Spinal cord (tissue), 10 donors: Measurements from ENCODE around the gene OPHN1. TPM values are rescaled to one million over a fixed set of nuclear protein-coding genes. Genes with fewer than 3 reads are reported as not detected.
"Not testable (repeated sequence)": the region's sequence is repeated elsewhere in the genome, so short reads cannot be mapped to it uniquely, and the experiment has no call there.

Experiments
- DNase-seq, 6 donors: peaks; one replicate each; pipeline versions ENCODE4 v3.0.0 to v3.0.0-alpha.2; 2013 to 2015; ENCODE audit warnings: low spot score in 6 of 6, low read depth in 4 of 6
- H3K27ac ChIP-seq: one replicate; pipeline ENCODE4 v1.5.1; 2013; ENCODE audit warnings: low read depth, low read length, control low read depth
- H3K27me3 ChIP-seq: one replicate; pipeline ENCODE4 v1.6.1; 2013; ENCODE audit warnings: low read length; ENCODE audit not compliant: control insufficient read depth, insufficient read depth
- H3K36me3 ChIP-seq: one replicate; pipeline ENCODE4 v1.6.1; 2013; ENCODE audit warnings: low read length; ENCODE audit not compliant: control insufficient read depth, insufficient read depth
- H3K4me1 ChIP-seq: one replicate; pipeline ENCODE4 v1.6.1; 2013; ENCODE audit warnings: low read length; ENCODE audit not compliant: control insufficient read depth, insufficient read depth
- H3K4me3 ChIP-seq: one replicate; pipeline ENCODE4 v1.5.1; 2013; ENCODE audit warnings: low read depth, low read length, control low read depth
- H3K9me3 ChIP-seq: one replicate; pipeline ENCODE4 v1.6.1; 2013; ENCODE audit warnings: low read length; ENCODE audit not compliant: control insufficient read depth, insufficient read depth
- WGBS: methylation state at CpG from one replicate; pipeline ENCODE4 v1.1.5; 2013; ENCODE audit warnings: missing lambda C conversion rate; ENCODE audit not compliant: insufficient coverage; 5-methylcytosine and 5-hydroxymethylcytosine counted together
- polyA plus RNA-seq, 2 donors: library from polyadenylated mRNA; unstranded; fragments of 120-200 nt; gene quantifications; one replicate each; pipeline ENCODE4 v1.2.1, GENCODE V29; 2013; ENCODE audit not compliant: insufficient read length in 2 of 2
- total RNA-seq, 2 donors: library from RNA; depleted of rRNA in 1 of 2; stranded (reverse); fragments of 120-200 nt in 1 of 2; fragments of >200 nt in 1 of 2; gene quantifications; one replicate each; pipeline versions ENCODE4 v1.2.3 to v1.2.4, GENCODE V29; 2013 to 2014
- donor health status: healthy.

Gene OPHN1
- total and polyA plus RNA-seq, 4 donors, result 22.3 to 52.6 (median 30.3) TPM

DNA sequence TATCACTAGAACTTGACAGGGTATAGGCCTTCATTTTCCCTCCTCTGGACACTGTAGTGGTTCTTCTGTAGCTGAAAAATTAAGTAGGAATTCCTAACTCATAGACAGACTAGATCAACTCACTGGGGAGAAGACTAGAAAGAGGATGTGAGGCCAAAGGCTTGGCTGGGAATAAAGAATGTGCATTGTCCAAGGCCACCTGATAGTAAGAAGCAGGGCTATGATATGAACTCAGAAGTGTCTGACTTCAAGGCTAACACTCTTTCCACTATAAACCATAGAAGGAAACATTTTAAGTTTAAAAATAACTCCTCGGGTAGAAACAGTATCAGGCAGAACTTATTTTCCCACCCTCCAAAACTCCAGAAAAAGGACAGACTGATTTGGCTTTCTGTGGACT, 346.6 kb downstream of the OPHN1 start:
- peaks cover 3% of the 10 kb centered on the region for H3K36me3 ChIP-seq
- no peak for DNase-seq
- no CpG with 5 or more reads among the region's 1 CpG for WGBS
- H3K27me3 ChIP-seq, result no peaks in the 10 kb centered on the region
- H3K4me1 ChIP-seq, result no peaks in the 10 kb centered on the region
- no peaks in the 10 kb centered on the region for H3K9me3 ChIP-seq
- H3K4me3 ChIP-seq, result no peak overlapping the region
- no peak overlapping the region for H3K27ac ChIP-seq

GRCh38 chrX:68084765-68085164, 348.5 kb downstream of the OPHN1 start:
- H3K9me3 ChIP-seq, result no peaks in the 10 kb centered on the region
- H3K27ac ChIP-seq, result no peak overlapping the region
- WGBS, result no CpG with 5 or more reads among the region's 1 CpG
- no peak for DNase-seq
- H3K27me3 ChIP-seq, result no peaks in the 10 kb centered on the region
- H3K36me3 ChIP-seq, result peaks cover 3% of the 10 kb centered on the region
- H3K4me3 ChIP-seq, result no peak overlapping the region
- H3K4me1 ChIP-seq, result no peaks in the 10 kb centered on the region

DNA sequence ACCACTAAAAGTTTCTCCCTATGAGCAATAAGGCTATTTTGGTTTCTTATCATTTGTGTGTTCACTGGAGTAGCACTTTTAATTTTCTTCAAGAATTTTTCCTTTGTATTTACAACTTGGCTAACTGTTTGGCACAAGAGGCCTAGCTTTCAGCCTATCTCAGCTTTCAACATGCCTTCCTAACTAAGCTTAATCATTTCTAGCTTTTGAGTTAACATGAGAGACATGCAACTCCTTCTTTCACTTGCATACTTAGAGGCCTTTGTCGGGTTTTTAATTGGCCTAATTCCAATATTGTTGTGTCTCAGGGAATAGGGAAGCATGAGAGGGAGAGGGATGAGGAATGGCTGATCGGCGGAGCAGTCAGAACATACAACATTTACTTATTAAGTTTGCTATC, 349.8 kb downstream of the OPHN1 start:
- WGBS, result no CpG with 5 or more reads among the region's 3 CpGs
- H3K27ac ChIP-seq, result no peak overlapping the region
- H3K4me1 ChIP-seq, result no peaks in the 10 kb centered on the region
- no peaks in the 10 kb centered on the region for H3K27me3 ChIP-seq
- H3K36me3 ChIP-seq, result peaks cover 3% of the 10 kb centered on the region
- no peak overlapping the region for H3K4me3 ChIP-seq
- no peaks in the 10 kb centered on the region for H3K9me3 ChIP-seq
- DNase-seq, result no peak

GRCh38 chrX:68079961-68080360, 353.3 kb downstream of the OPHN1 start:
- Histone ChIP-seq H3K4me3 (no peak overlapping the region), H3K4me1 (no peaks in the 10 kb centered on the region), H3K27me3 (no peaks in the 10 kb centered on the region), H3K9me3 (peaks cover 1% of the 10 kb centered on the region), H3K36me3 (peaks cover 3% of the 10 kb centered on the region), H3K27ac (no peak overlapping the region)
- WGBS, result 100% methylated on average over 1 of the region's 1 CpG
- DNase-seq, result no peak

DNA sequence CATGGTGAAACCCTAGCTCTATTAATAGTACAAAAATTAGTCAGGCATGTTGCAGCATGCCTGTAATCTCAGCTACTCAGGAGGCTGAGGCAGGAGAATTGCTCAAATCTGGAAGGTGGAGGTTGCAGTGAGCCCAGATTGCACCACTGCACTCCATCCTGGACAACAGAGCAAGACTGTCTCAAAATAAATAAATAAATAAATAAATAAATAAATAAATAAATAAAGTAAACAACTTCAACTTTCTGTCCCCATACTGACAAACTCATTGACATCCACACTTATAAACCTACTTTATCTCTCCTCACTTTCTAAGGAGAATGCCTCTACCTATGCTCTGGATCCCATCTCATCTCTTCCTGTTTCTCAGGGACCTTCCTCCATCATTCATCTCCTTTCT, 354.5 kb downstream of the OPHN1 start:
- not testable (repeated sequence) for H3K27ac ChIP-seq, H3K36me3 ChIP-seq, DNase-seq, H3K4me3 ChIP-seq, H3K9me3 ChIP-seq, H3K4me1 ChIP-seq, H3K27me3 ChIP-seq

DNA sequence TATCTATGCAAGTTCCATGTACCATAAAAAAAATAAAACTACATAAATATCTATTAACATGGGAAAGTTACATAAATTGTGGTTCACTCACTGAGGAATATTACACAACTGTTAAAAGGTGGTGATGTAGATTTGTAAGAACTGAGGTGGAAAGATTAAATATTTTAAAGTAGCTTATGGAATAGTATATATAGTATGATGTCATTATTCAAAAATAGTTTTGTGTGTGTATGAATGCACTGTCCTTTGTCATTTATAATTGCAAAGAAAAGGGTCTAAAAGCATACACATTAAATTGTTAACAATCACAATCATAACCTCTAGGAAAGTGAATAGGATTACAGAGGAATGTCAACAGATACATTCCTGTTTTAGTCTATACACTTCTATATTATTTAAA, 355.9 kb downstream of the OPHN1 start:
- no peak overlapping the region for H3K27ac ChIP-seq

DNA sequence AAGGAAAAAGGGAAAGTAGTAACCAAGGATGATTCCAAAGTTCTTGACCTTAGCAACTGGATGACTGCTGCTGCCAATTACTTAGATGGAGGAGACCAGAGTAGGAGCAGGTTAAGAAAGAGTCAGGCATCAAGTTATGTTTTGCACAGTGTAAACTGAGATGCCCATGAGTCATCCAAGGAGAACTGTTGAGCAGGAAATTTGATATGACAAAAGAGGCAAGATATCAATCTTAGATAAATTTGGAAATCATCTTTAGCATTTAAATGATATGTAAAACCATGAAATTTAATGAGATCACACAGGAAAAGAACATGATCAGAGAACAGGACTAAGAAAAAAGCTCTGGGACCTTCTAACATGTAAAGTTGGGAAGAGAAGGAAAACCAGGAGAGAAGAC, 361.3 kb downstream of the OPHN1 start:
- Histone ChIP-seq H3K9me3 (peaks cover 1% of the 10 kb centered on the region), H3K4me3 (no peak overlapping the region), H3K4me1 (no peaks in the 10 kb centered on the region), H3K36me3 (peaks cover 2% of the 10 kb centered on the region), H3K27ac (no peak overlapping the region), H3K27me3 (no peaks in the 10 kb centered on the region)
- DNase-seq, result no peak

More for the DNA sequence above, 355.9 kb downstream of the OPHN1 start:
- no peak for DNase-seq
- H3K4me1 ChIP-seq, result no peaks in the 10 kb centered on the region
- H3K9me3 ChIP-seq, result peaks cover 1% of the 10 kb centered on the region
- no peaks in the 10 kb centered on the region for H3K27me3 ChIP-seq
- peaks cover 2% of the 10 kb centered on the region for H3K36me3 ChIP-seq
- no peak overlapping the region for H3K4me3 ChIP-seq

GRCh38 chrX:68070119-68070518, 363.2 kb downstream of the OPHN1 start:
- not testable (repeated sequence) for H3K27ac ChIP-seq

GRCh38 chrX:68061206-68061535, 372.1 kb downstream of the OPHN1 start:
- Histone ChIP-seq H3K4me1 (no peaks in the 10 kb centered on the region), H3K27me3 (no peaks in the 10 kb centered on the region), H3K4me3 (no peak overlapping the region), H3K27ac (no peak overlapping the region), H3K9me3 (no peaks in the 10 kb centered on the region), H3K36me3 (no peaks in the 10 kb centered on the region)
- DNase-seq, result no peak
- WGBS, result 63% methylated on average over 1 of the region's 4 CpGs

More at GRCh38 chrX:68070119-68070518, 363.2 kb downstream of the OPHN1 start:
- DNase-seq, result peak in 1 of 6 donors; percentile 1
- H3K4me1 ChIP-seq, H3K36me3 ChIP-seq, H3K27me3 ChIP-seq, H3K4me3 ChIP-seq, H3K9me3 ChIP-seq: not testable (repeated sequence)
- WGBS, result 40% methylated on average over 1 of the region's 2 CpGs

- no peak overlapping the region for H3K4me3 ChIP-seq
- H3K27ac ChIP-seq, result no peak overlapping the region
- DNase-seq, result no peak
- no peaks in the 10 kb centered on the region for H3K36me3 ChIP-seq
- no peaks in the 10 kb centered on the region for H3K27me3 ChIP-seq
- no peaks in the 10 kb centered on the region for H3K4me1 ChIP-seq
- no peaks in the 10 kb centered on the region for H3K9me3 ChIP-seq
- WGBS, result 20% methylated on average over 1 of the region's 2 CpGs
Measured at GRCh38 chrX:68060506-68061205, 372.6 kb downstream of the OPHN1 start.
